Measurements from ENCODE around the gene SPN. TPM values are rescaled to one million over a fixed set of nuclear protein-coding genes. Genes with fewer than 3 reads are reported as not detected.

The SPN gene
- total and polyA plus RNA-seq, 2 experiments from 2014 or later = not detected

- Histone ChIP-seq H4K20me1 (ENCODE audit: insufficient read depth) (no peaks in the 10 kb centered on the region), H3K36me3 (ENCODE audit: low read depth) (no peaks in the 10 kb centered on the region), H3K4me2 (ENCODE audit: unreplicated experiment) (no peak overlapping the region), H3K4me1 (ENCODE audit: insufficient read depth) (no peaks in the 10 kb centered on the region), H3K27me3 (replicated peaks; ENCODE audit: insufficient read depth) (no peaks in the 10 kb centered on the region), H3K9me3 (ENCODE audit: low read depth) (no peaks in the 10 kb centered on the region), H2AFZ (no peak overlapping the region; the same call in 1 of the 2 replicates), H3K79me2 (ENCODE audit: insufficient read depth) (no peaks in the 10 kb centered on the region), H3F3A (ENCODE audit: insufficient read depth) (no peaks in the 10 kb centered on the region), H3K9ac (no peak overlapping the region), H3K4me3 (no peak overlapping the region), H3K27ac (no peak overlapping the region), H3K9me2 (ENCODE audit: insufficient read depth) (no peaks in the 10 kb centered on the region)
- no peak for TF ChIP-seq EZH2phosphoT487 (IDR thresholded peaks at IDR 0.05; ENCODE audit: insufficient read depth, low read depth)
- no peak for TF ChIP-seq EZH2 (IDR thresholded peaks at IDR 0.05; ENCODE audit: insufficient read depth, poor library complexity, severe bottlenecking)
- no peak for DNase-seq
- in situ Hi-C loops (cut with MboI) = no loop called here
- WGBS, 2 experiments (ENCODE audit: low coverage in 1 of 2, low lambda C conversion rate in 2 of 2, missing lambda C conversion rate in 2 of 2) = 80 to 85% methylated on average over 4 of the region's 4 CpGs
Measured at GRCh38 chr16:29644973-29645693, 17.9 kb upstream of the SPN start.

GRCh38 chr16:29645694-29646187 lies 17.3 kb upstream of the SPN start:
- Histone ChIP-seq H3K4me1 (ENCODE audit: insufficient read depth) (no peaks in the 10 kb centered on the region), H3K9me3 (ENCODE audit: low read depth) (no peaks in the 10 kb centered on the region), H3K9me2 (ENCODE audit: insufficient read depth) (no peaks in the 10 kb centered on the region), H2AFZ (no peak overlapping the region; the same call in 1 of the 2 replicates), H3K27me3 (replicated peaks; ENCODE audit: insufficient read depth) (no peaks in the 10 kb centered on the region), H3K4me2 (ENCODE audit: unreplicated experiment) (no peak overlapping the region), H3K79me2 (ENCODE audit: insufficient read depth) (no peaks in the 10 kb centered on the region), H3K4me3 (no peak overlapping the region), H3F3A (ENCODE audit: insufficient read depth) (no peaks in the 10 kb centered on the region), H3K36me3 (ENCODE audit: low read depth) (no peaks in the 10 kb centered on the region), H3K9ac (no peak overlapping the region), H4K20me1 (ENCODE audit: insufficient read depth) (no peaks in the 10 kb centered on the region), H3K27ac (no peak overlapping the region)
- TF ChIP-seq EZH2 (IDR thresholded peaks at IDR 0.05; ENCODE audit: insufficient read depth, poor library complexity, severe bottlenecking) = no peak
- no peak for TF ChIP-seq EZH2phosphoT487 (IDR thresholded peaks at IDR 0.05; ENCODE audit: insufficient read depth, low read depth)
- 51 to 61% methylated on average over 4 of the region's 4 CpGs for WGBS, 2 experiments (ENCODE audit: low coverage in 1 of 2, low lambda C conversion rate in 2 of 2, missing lambda C conversion rate in 2 of 2)
- in situ Hi-C loops (cut with MboI) = no loop called here
- no peak for DNase-seq

- in situ Hi-C loops (cut with MboI) = no loop called here
- Histone ChIP-seq H3K9me2 (ENCODE audit: insufficient read depth) (no peaks in the 10 kb centered on the region), H3F3A (ENCODE audit: insufficient read depth) (no peaks in the 10 kb centered on the region), H3K27me3 (replicated peaks; ENCODE audit: insufficient read depth) (no peaks in the 10 kb centered on the region), H3K4me2 (ENCODE audit: unreplicated experiment) (no peak overlapping the region), H3K79me2 (ENCODE audit: insufficient read depth) (no peaks in the 10 kb centered on the region), H3K4me3 (no peak overlapping the region), H2AFZ (no peak overlapping the region), H3K9me3 (ENCODE audit: low read depth) (no peaks in the 10 kb centered on the region), H3K27ac (no peak overlapping the region), H3K4me1 (ENCODE audit: insufficient read depth) (no peaks in the 10 kb centered on the region), H4K20me1 (ENCODE audit: insufficient read depth) (no peaks in the 10 kb centered on the region), H3K9ac (no peak overlapping the region), H3K36me3 (ENCODE audit: low read depth) (no peaks in the 10 kb centered on the region)
- TF ChIP-seq EZH2 (IDR thresholded peaks at IDR 0.05; ENCODE audit: insufficient read depth, poor library complexity, severe bottlenecking) = no peak
- TF ChIP-seq EZH2phosphoT487 (IDR thresholded peaks at IDR 0.05; ENCODE audit: insufficient read depth, low read depth) = no peak
- DNase-seq = no peak
- WGBS, 2 experiments (ENCODE audit: low coverage in 1 of 2, low lambda C conversion rate in 2 of 2, missing lambda C conversion rate in 2 of 2) = 84 to 86% methylated on average over 3 of the region's 3 CpGs
Measured at GRCh38 chr16:29646947-29647346, 16.1 kb upstream of the SPN start.

- no peak for DNase-seq
- H3K9me3 ChIP-seq (ENCODE audit: low read depth) = no peaks in the 10 kb centered on the region
- no peaks in the 10 kb centered on the region for H3K36me3 ChIP-seq (ENCODE audit: low read depth)
- no peak overlapping the region for H2AFZ ChIP-seq
- H3K4me2 ChIP-seq (ENCODE audit: unreplicated experiment) = no peak overlapping the region
- no peak overlapping the region for H3K4me3 ChIP-seq
- H4K20me1 ChIP-seq (ENCODE audit: insufficient read depth) = no peaks in the 10 kb centered on the region
- H3K27ac ChIP-seq = no peak overlapping the region
- in situ Hi-C loops (cut with MboI) = no loop called here
- H3K9me2 ChIP-seq (ENCODE audit: insufficient read depth) = no peaks in the 10 kb centered on the region
- H3K27me3 ChIP-seq (replicated peaks; ENCODE audit: insufficient read depth) = peaks cover 5% of the 10 kb centered on the region; the same call in 1 of the 2 replicates
- no peaks in the 10 kb centered on the region for H3K79me2 ChIP-seq (ENCODE audit: insufficient read depth)
- H3F3A ChIP-seq (ENCODE audit: insufficient read depth) = no peaks in the 10 kb centered on the region
- no peak overlapping the region for H3K9ac ChIP-seq
- WGBS, 2 experiments (ENCODE audit: low coverage in 1 of 2, low lambda C conversion rate in 2 of 2, missing lambda C conversion rate in 2 of 2) = 63 to 64% methylated on average over 9 of the region's 9 CpGs
- TF ChIP-seq EZH2phosphoT487 (IDR thresholded peaks at IDR 0.05; ENCODE audit: insufficient read depth, low read depth) (no peak), EZH2 (IDR thresholded peaks at IDR 0.05; ENCODE audit: insufficient read depth, poor library complexity, severe bottlenecking) (no peak)
- H3K4me1 ChIP-seq (ENCODE audit: insufficient read depth) = no peaks in the 10 kb centered on the region
Measured at GRCh38 chr16:29649588-29650494, 13.2 kb upstream of the SPN start.
